Measurements from ENCODE around the gene TICAM1. TPM values are rescaled to one million over a fixed set of nuclear protein-coding genes. Genes with fewer than 3 reads are reported as not detected.
A peak's percentile ranks its signal among the peaks of the same experiment; 100 is the strongest.

TICAM1 gene
- total and polyA plus RNA-seq, 2 of the 13 experiments (the other 11 are each of a cell fraction or from before 2014, with no cell fraction given) = 0.33 to 0.95 TPM

DNA sequence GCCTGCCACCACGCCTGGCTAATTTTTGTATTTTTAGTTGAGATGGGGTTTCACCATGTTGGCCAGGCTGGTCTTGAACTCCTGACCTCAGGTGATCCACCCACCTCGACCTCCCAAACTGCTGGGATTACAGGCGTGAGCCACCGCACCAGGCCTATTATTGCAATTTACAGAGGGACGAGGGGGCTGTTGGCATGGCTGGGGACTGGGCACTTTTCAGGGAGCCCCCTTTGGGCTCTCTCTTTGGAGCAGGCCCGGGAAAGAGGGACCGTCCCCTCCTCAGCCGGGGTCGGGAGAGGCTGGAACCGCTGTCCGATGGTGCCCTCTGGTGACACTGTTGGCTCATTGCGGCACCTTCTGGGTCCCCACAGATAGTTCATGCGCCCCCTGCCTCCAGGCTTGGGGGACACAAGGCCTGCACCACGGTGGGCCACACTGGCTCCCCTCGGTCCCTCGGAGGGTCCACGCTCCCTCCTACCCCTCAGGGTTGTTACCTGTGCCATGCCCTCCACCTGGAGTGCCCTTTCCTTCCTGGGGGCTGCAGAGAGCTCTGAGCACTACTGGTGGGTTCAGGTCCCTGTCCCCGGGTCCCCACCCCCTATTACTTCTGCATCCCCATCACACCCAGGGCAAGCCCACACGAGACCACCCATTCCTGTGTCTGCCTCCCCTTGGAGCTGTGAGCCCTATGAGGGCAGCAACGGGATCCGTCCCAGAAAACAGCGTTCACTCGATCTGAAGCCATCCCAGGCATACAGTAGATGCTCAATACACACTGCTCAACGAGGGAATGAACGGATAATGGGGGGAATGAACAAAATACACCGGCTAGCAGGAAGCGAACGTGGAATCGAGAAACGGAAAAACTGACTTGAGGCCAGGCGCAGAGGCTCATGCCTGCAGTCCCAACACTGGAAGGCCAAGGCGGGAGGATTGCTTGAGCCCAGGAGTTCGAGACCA lies 27.5 kb downstream of the TICAM1 start (continued):
- TF ChIP-seq SCMH1 (CRISPR knock-in tag; IDR thresholded peaks at IDR 0.05; ENCODE audit: borderline replicate concordance) = no peak
- no peak for TF ChIP-seq ZNF775 (CRISPR knock-in tag; IDR thresholded peaks at IDR 0.05; ENCODE audit: borderline replicate concordance)
- TF ChIP-seq ZNF792 (CRISPR knock-in tag; IDR thresholded peaks at IDR 0.05) = no peak
- TF ChIP-seq PHF8 (CRISPR knock-in tag; IDR thresholded peaks at IDR 0.05) = no peak
- no peak for TF ChIP-seq EED (CRISPR knock-in tag; IDR thresholded peaks at IDR 0.05)
- TF ChIP-seq, protein P1, sequence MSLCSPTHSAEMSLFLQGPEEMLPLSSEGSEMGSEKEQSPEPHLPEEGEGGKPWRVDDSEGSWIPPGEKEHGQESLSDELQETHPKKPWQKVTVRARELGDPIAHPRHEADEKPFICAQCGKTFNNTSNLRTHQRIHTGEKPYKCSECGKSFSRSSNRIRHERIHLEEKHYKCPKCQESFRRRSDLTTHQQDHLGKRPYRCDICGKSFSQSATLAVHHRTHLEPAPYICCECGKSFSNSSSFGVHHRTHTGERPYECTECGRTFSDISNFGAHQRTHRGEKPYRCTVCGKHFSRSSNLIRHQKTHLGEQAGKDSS (CRISPR knock-in tag; IDR thresholded peaks at IDR 0.05; ENCODE audit: borderline replicate concordance, low read depth) = 0 out of 2 replicates have a peak, but pooled peaks have one; percentile 52
- no peak for TF ChIP-seq ZNF468 (CRISPR knock-in tag; IDR thresholded peaks at IDR 0.05)
- TF ChIP-seq ZBTB3 (CRISPR knock-in tag; IDR thresholded peaks at IDR 0.05; ENCODE audit: borderline replicate concordance, low read depth) = no peak
- no peak for TF ChIP-seq RXRA (CRISPR knock-in tag; IDR thresholded peaks at IDR 0.05)
- TF ChIP-seq, protein P2, sequence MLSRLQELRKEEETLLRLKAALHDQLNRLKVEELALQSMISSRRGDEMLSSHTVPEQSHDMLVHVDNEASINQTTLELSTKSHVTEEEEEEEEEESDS (CRISPR knock-in tag; IDR thresholded peaks at IDR 0.05; ENCODE audit: borderline replicate concordance) = no peak
- TF ChIP-seq ZMYM3 (CRISPR knock-in tag; IDR thresholded peaks at IDR 0.05) = peak; percentile 89
- TF ChIP-seq DNMT1 (CRISPR knock-in tag; IDR thresholded peaks at IDR 0.05) = no peak
- no peak for TF ChIP-seq ZNF749 (CRISPR knock-in tag; IDR thresholded peaks at IDR 0.05; ENCODE audit: borderline replicate concordance)
- peak; percentile 43; the same call in 1 of the 2 replicates for TF ChIP-seq CEBPG (CRISPR knock-in tag; IDR thresholded peaks at IDR 0.05)
- TF ChIP-seq, protein P3, sequence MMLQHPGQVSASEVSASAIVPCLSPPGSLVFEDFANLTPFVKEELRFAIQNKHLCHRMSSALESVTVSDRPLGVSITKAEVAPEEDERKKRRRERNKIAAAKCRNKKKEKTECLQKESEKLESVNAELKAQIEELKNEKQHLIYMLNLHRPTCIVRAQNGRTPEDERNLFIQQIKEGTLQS (CRISPR knock-in tag; IDR thresholded peaks at IDR 0.05) = no peak
- no peak for TF ChIP-seq ZNF441 (CRISPR knock-in tag; IDR thresholded peaks at IDR 0.05; ENCODE audit: borderline replicate concordance)
- TF ChIP-seq KMT2A (CRISPR knock-in tag; IDR thresholded peaks at IDR 0.05) = no peak
- TF ChIP-seq, protein P4, sequence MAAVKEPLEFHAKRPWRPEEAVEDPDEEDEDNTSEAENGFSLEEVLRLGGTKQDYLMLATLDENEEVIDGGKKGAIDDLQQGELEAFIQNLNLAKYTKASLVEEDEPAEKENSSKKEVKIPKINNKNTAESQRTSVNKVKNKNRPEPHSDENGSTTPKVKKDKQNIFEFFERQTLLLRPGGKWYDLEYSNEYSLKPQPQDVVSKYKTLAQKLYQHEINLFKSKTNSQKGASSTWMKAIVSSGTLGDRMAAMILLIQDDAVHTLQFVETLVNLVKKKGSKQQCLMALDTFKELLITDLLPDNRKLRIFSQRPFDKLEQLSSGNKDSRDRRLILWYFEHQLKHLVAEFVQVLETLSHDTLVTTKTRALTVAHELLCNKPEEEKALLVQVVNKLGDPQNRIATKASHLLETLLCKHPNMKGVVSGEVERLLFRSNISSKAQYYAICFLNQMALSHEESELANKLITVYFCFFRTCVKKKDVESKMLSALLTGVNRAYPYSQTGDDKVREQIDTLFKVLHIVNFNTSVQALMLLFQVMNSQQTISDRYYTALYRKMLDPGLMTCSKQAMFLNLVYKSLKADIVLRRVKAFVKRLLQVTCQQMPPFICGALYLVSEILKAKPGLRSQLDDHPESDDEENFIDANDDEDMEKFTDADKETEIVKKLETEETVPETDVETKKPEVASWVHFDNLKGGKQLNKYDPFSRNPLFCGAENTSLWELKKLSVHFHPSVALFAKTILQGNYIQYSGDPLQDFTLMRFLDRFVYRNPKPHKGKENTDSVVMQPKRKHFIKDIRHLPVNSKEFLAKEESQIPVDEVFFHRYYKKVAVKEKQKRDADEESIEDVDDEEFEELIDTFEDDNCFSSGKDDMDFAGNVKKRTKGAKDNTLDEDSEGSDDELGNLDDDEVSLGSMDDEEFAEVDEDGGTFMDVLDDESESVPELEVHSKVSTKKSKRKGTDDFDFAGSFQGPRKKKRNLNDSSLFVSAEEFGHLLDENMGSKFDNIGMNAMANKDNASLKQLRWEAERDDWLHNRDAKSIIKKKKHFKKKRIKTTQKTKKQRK (IDR thresholded peaks at IDR 0.05; ENCODE audit: low read length) = no peak
- TF ChIP-seq HCFC1 (IDR thresholded peaks at IDR 0.05; ENCODE audit: low read depth, low read length) = no peak
- peak; percentile 37; the same call in 1 of the 2 replicates for TF ChIP-seq ZFY (CRISPR knock-in tag; IDR thresholded peaks at IDR 0.05)
- TF ChIP-seq ZNF234 (CRISPR knock-in tag; conservative IDR thresholded peaks at IDR 0.05) = no peak
- TF ChIP-seq, protein P5, sequence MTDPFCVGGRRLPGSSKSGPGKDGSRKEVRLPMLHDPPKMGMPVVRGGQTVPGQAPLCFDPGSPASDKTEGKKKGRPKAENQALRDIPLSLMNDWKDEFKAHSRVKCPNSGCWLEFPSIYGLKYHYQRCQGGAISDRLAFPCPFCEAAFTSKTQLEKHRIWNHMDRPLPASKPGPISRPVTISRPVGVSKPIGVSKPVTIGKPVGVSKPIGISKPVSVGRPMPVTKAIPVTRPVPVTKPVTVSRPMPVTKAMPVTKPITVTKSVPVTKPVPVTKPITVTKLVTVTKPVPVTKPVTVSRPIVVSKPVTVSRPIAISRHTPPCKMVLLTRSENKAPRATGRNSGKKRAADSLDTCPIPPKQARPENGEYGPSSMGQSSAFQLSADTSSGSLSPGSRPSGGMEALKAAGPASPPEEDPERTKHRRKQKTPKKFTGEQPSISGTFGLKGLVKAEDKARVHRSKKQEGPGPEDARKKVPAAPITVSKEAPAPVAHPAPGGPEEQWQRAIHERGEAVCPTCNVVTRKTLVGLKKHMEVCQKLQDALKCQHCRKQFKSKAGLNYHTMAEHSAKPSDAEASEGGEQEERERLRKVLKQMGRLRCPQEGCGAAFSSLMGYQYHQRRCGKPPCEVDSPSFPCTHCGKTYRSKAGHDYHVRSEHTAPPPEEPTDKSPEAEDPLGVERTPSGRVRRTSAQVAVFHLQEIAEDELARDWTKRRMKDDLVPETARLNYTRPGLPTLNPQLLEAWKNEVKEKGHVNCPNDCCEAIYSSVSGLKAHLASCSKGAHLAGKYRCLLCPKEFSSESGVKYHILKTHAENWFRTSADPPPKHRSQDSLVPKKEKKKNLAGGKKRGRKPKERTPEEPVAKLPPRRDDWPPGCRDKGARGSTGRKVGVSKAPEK (CRISPR knock-in tag; IDR thresholded peaks at IDR 0.05; ENCODE audit: borderline replicate concordance) = no peak
- TF ChIP-seq SP5 (CRISPR knock-in tag; IDR thresholded peaks at IDR 0.05; ENCODE audit: borderline replicate concordance, low read depth) = no peak

Measured in HepG2 (cell line).